Measurements from ENCODE around the gene MTERF4.
"Not testable (repeated sequence)": the region's sequence is repeated elsewhere in the genome, so short reads cannot be mapped to it uniquely, and the experiment has no call there.

The MTERF4 gene

DNA sequence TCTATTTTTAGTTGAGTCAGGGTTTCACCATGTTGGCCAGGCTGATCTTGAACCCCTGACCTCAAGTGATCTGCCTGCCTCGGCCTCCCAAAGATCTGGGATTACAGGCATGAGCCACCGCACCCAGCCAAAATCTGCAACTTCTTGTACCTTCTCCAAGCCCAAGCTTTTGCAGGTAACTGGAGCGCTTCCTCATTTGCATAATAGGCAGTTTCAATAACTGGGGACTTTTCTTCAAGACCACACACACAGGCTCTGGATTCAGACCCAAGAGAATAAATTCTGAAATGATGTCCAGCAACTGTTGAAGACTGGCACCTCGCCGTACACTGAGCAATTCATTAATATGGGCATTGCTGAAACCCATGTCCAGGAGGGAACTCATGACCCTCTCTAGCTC is 2.8 kb downstream of the MTERF4 start:
- DNase-seq (ENCODE audit: extremely low read depth, low read depth): no peak
- TF ChIP-seq CTCF (IDR thresholded peaks at IDR 0.05; ENCODE audit: low read depth, low read length): no peak

DNA sequence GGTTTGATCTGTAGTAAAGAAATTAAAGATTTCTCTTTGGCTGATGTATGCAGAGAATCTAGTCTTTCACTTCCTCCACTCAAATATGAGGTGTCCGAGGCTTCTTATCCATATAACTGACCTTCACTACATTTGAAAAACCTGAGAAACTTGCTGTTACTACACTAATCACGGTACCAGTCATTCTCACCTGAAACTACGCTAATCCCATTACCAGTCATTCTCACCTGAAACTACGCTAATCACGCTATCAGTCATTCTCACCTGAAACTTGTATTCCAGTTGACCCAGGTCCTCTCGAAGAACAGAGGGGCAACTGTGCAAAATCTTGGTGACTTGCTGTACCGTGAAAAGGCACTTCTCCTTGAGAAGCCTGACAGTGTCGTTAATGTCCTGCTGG is 5.1 kb downstream of the MTERF4 start:
- no peak for DNase-seq (ENCODE audit: extremely low read depth, low read depth)
- TF ChIP-seq CTCF (IDR thresholded peaks at IDR 0.05; ENCODE audit: low read depth, low read length): no peak

- no peak for TF ChIP-seq CTCF (IDR thresholded peaks at IDR 0.05; ENCODE audit: low read depth, low read length)
- no peak for DNase-seq (ENCODE audit: extremely low read depth, low read depth)
These were observed 6.3 kb downstream of the MTERF4 start for GRCh38 chr2:241095594-241096290.

GRCh38 chr2:241094924-241095420 is 7.1 kb downstream of the MTERF4 start:
- no peak for TF ChIP-seq CTCF (IDR thresholded peaks at IDR 0.05; ENCODE audit: low read depth, low read length)
- DNase-seq (ENCODE audit: extremely low read depth, low read depth): no peak

DNA sequence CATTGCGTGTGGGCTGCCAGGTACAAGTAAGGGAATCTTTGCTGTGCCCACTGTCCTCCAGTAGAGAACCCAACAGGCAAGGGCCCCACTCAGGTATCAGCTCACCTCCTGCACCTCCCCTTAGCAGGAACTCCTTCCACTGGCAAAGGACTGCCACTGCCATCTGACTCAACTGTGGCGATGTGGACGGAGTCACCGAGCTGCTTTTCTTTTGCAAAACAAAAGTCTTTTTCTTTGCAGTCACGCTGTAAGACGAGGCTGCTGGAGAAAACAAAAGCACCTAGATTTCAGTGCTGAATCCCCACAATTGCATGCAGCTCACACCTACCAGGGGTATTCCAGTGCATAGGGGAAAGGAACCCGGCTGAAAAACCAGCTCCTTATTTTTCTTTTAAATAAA is 7.9 kb downstream of the MTERF4 start:
- no peak for DNase-seq (ENCODE audit: extremely low read depth, low read depth)

GRCh38 chr2:241093133-241093781 is 8.8 kb downstream of the MTERF4 start:
- DNase-seq (ENCODE audit: extremely low read depth, low read depth): not testable (repeated sequence)

More for the DNA sequence above, 7.9 kb downstream of the MTERF4 start:
- no peak for TF ChIP-seq CTCF (IDR thresholded peaks at IDR 0.05; ENCODE audit: low read depth, low read length)

DNA sequence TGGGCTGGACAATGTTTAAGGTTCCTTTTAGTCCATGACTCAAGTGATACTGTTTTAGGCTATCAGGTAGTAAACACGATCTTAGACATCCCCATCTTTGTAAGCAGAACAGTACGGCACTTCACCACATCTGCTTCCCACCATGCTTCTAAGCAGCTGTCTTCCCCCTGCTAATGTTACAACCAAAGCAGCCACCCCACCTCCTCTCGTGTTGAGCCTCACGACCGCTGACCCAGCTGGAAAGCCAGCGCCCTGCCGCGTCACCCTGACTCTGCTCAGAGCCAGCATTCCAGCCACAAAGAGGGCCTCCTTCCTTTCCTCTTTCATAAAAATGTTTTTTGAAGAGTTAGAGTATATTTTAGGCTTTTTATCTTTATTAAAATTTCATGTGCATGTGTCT is 9.4 kb downstream of the MTERF4 start:
- DNase-seq (ENCODE audit: extremely low read depth, low read depth): no peak
- no peak for TF ChIP-seq CTCF (IDR thresholded peaks at IDR 0.05; ENCODE audit: low read depth, low read length)

All from AG09319 (cell line).